NCI-H2029 treated with DMSO at 0.1 percent for 48 hours (cell line): ENCODE measurements around the gene ERC2.

Experiments used
- DNase-seq: peaks from one replicate; lab custom pipeline; 2025; lab: John Stamatoyannopoulos, UW

The ERC2 gene

GRCh38 chr3:56366641-56367162, 101.6 kb downstream of the ERC2 start:
- DNase-seq = no peak

- DNase-seq = no peak
Observed at GRCh38 chr3:56365905-56366640, 102.2 kb downstream of the ERC2 start.

GRCh38 chr3:56364665-56365064, 103.6 kb downstream of the ERC2 start:
- no peak for DNase-seq

DNA sequence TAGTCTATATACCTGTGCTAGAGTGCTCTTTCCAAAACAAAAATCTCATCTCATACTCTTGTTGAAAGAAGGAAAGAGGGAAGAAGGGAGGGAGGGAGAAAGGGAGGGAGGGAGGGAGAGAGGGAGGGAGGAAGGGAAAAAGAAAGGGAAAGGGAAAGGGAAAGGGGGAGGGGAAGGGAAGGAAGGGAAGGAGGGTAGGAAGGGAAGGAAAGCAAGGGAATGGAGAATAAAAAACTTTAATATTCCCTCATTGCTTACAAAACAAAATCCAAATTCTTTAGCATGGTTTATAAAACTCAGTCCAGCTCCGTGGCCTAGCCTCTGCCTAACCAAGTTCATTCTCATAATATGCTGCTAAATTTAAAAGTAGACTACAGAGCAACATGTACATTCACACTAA, 104.5 kb downstream of the ERC2 start:
- DNase-seq = no peak

GRCh38 chr3:56361731-56362130, 106.5 kb downstream of the ERC2 start:
- no peak for DNase-seq

DNA sequence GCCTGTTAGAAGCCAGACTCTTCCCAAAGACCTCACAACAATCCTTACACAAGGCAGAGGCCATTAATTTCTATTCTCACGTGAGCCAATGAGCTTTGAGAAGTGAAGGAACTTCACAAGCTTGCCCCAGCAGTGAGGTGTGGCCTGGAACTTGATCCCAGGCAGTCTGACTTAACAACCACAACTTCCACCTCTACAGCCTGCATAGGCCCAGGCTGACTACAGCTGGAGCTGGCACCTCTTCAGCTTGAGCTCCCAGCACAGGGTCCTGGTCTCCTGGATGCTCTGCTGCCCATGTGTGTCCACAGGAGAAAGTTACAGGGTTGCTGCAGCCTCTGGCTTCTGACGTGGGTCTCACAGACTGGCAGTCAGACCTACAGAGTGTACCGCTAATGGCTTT, 111.0 kb downstream of the ERC2 start:
- DNase-seq = no peak

DNA sequence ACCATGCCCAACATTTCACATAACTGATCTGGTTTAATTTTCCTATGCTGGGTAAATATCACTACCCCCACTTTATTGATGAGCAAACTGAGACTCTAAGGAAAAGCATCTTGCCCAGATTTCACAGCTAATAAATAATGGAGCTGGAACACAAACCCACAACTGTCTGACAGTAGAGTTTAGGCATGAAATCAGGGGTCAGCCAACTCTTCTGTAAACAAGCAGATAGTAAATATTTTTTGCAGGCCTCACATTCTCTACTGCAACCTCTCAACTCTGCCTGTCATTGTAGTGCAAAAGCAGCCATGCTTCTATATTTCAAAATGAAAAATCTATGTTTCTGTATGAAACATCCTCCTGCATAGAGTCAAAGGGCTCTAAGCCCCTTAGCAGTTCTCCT, 111.5 kb downstream of the ERC2 start:
- no peak for DNase-seq

DNA sequence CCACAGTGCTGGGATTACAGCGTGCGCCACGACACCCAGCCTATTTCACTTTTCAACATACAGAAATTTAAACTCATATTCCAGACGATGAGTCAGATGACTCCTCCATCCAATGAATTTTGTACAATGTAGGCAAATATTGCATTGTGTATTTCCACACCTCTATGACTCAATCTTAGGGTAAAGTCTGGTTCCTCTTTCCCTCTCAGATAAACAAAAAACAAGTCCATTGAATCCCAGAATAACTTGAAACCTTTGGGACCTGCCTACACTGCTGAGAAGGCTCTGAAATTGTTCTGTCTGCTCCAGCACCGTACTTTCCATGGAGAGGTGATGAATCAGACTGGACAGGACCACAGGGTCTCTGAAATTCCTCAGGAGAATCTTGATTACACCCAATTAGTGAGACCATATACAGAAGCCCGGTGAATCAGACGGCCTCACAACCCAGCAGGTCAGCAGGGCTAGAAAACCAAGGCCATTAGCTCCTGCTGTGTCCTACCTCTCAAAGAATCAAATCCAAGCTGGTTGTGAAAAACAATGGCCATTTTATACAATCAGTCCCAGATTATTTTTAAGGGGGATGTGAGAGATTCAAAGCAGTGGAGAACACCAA, 112.6 kb downstream of the ERC2 start:
- no peak for DNase-seq

- DNase-seq = no peak
Observed at GRCh38 chr3:56351537-56351936, 116.7 kb downstream of the ERC2 start.

- DNase-seq = no peak
Observed at GRCh38 chr3:56347219-56347871, 120.9 kb downstream of the ERC2 start.

GRCh38 chr3:56342475-56342874, 125.8 kb downstream of the ERC2 start:
- no peak for DNase-seq

- DNase-seq = no peak
Observed at GRCh38 chr3:56339671-56340070, 128.6 kb downstream of the ERC2 start.

GRCh38 chr3:56339244-56339643, 129.0 kb downstream of the ERC2 start:
- no peak for DNase-seq

GRCh38 chr3:56336023-56336422, 132.2 kb downstream of the ERC2 start:
- DNase-seq = no peak

DNA sequence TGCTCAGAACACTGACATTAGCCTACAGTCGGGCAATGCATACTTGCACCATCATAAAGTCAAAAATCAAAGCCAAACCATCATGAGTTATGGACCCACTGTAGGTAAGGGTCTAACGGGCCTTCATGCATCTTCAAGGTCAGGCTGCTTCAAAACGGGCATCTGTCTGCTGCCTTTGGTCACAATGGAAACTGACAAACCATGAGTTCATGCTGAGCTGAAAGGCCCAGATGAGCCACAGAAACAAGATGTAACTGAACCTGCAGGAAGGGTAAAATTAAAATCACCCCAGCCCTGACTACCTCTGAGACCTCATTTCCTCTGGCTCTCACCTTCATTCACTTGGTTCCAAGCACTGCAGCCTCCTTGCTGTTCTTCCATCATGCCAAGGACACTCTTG, 143.8 kb downstream of the ERC2 start:
- no peak for DNase-seq

- no peak for DNase-seq
Observed at GRCh38 chr3:56323986-56324420, 144.3 kb downstream of the ERC2 start.

- DNase-seq = no peak
Observed at GRCh38 chr3:56322862-56323261, 145.4 kb downstream of the ERC2 start.

DNA sequence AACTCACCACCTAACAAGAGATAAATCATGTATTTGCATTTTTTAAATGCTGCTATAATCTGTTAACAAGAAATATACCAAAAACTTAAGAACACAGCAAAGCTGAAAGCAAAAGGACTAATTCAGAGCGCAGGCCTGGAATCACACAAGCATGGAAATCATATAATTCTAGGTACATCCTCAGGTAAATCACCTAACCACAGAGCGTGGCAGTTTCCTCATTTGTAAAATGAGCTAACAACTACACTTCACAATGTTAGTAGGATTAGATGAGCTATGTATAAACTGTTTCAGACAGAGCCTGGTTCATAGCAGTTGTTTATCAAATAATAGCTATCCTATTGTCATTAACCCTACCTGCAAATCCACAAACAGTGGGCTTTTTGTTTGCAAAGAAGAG, 146.4 kb downstream of the ERC2 start:
- no peak for DNase-seq

GRCh38 chr3:56321383-56321782, 146.9 kb downstream of the ERC2 start:
- DNase-seq = no peak

- DNase-seq = no peak
Observed at GRCh38 chr3:56320883-56321282, 147.4 kb downstream of the ERC2 start.

- no peak for DNase-seq
Observed at GRCh38 chr3:56318891-56319290, 149.4 kb downstream of the ERC2 start.

DNA sequence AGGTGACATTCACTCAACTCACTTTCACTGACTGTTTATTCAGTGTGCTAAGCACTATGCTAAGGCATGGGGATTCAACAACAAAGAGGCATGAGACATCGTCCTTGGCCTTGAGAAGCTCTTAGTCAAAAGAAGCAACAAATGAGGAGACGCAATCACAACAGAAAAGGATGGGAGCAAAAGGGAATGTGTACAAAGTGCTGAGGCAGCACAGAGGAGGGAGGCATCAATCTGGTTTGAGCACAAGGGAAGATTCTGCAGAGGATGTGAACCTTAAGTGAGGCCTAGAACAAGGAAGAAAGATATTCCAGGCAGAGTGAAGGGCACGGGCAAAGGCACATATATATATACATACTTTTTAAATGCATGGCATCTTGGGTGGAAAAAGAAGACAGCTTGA, 151.3 kb downstream of the ERC2 start:
- no peak for DNase-seq

- no peak for DNase-seq
Observed at GRCh38 chr3:56314842-56315241, 153.4 kb downstream of the ERC2 start.
